HEK293 (cell line): ENCODE results near the gene DLGAP4.

ENCODE experiments used
- CTCF ChIA-PET: fragments of 350-600 bp; formaldehyde crosslinking; extraction: SDS; loops from one replicate; lab custom pipeline; 2021; ENCODE audit warnings: antibody characterized with exemption; lab: Yijun Ruan, JAX
- POLR2A ChIA-PET: fragments of 300-600 bp; formaldehyde crosslinking; extraction: SDS; loops from one replicate; lab custom pipeline; 2020; ENCODE audit warnings: antibody characterized with exemption, inconsistent platforms; lab: Yijun Ruan, JAX
- H3K27ac ChIP-seq: fragments of 200-500 bp; sonication (Bioruptor generic); 2 replicates; pipeline ENCODE4 v1.5.1; 2014; ENCODE audit warnings: low read depth, low read length, control low read depth, inconsistent platforms; ENCODE audit errors: extremely low read depth
- H3K36me3 ChIP-seq, 2 experiments: fragments of 200-500 bp in 1 of 2; sonication (Bioruptor generic) in 1 of 2; 1 replicate in 1 of 2; 2 replicates in 1 of 2; pipeline ENCODE4 v1.5.1; 2014 to 2017; ENCODE audit warnings: inconsistent platforms in 2 of 2, low read length in 2 of 2; ENCODE audit not compliant: control insufficient read depth in 2 of 2, insufficient read depth in 1 of 2
- H3K4me1 ChIP-seq: fragments of 200-500 bp; sonication (Bioruptor generic); 2 replicates; pipeline ENCODE4 v1.5.1; 2014; ENCODE audit warnings: mild to moderate bottlenecking, low read length, inconsistent platforms; ENCODE audit not compliant: control insufficient read depth, insufficient read depth
- H3K4me3 ChIP-seq: 2 replicates; pipeline ENCODE4 v1.5.1; 2011; ENCODE audit warnings: low read depth, mild to moderate bottlenecking, control low read depth, low read length, moderate library complexity
- H3K9me3 ChIP-seq: fragments of 200-500 bp; sonication (Bioruptor generic); 2 replicates; pipeline ENCODE4 v1.5.1; 2014; ENCODE audit warnings: low read depth, low read length, inconsistent platforms; ENCODE audit not compliant: control insufficient read depth, insufficient read depth
- GLI4 ChIP-seq: fragments of 450-650 bp; formaldehyde crosslinking; IDR thresholded peaks from 2 replicates; pipeline ENCODE4 v1.5.1; 2016; ENCODE audit warnings: missing biosample characterization, missing genetic modification characterization
- KLF16 ChIP-seq: fragments of 450-650 bp; formaldehyde crosslinking; IDR thresholded peaks from 2 replicates; pipeline ENCODE4 v1.5.1; 2017; ENCODE audit warnings: missing biosample characterization, missing genetic modification characterization
- OVOL3 ChIP-seq: fragments of 450-650 bp; formaldehyde crosslinking; IDR thresholded peaks from 2 replicates; pipeline ENCODE4 v1.5.1; 2016; ENCODE audit warnings: missing biosample characterization, missing genetic modification characterization
- ZNF121 ChIP-seq: fragments of 450-650 bp; formaldehyde crosslinking; IDR thresholded peaks from 2 replicates; pipeline ENCODE4 v1.5.1; 2016; ENCODE audit warnings: missing biosample characterization, missing genetic modification characterization
- ZNF133 ChIP-seq: fragments of 450-650 bp; formaldehyde crosslinking; IDR thresholded peaks from 2 replicates; pipeline ENCODE4 v1.5.1; 2016; ENCODE audit warnings: missing biosample characterization, missing genetic modification characterization
- ZNF214 ChIP-seq: fragments of 450-650 bp; formaldehyde crosslinking; IDR thresholded peaks from 2 replicates; pipeline ENCODE4 v1.5.1; 2017; ENCODE audit warnings: missing biosample characterization, mild to moderate bottlenecking, missing genetic modification characterization, borderline replicate concordance
- ZNF223 ChIP-seq: fragments of 450-650 bp; formaldehyde crosslinking; IDR thresholded peaks from 2 replicates; pipeline ENCODE4 v1.5.1; 2016; ENCODE audit warnings: missing biosample characterization, missing genetic modification characterization
- ZNF394 ChIP-seq: fragments of 450-650 bp; formaldehyde crosslinking; IDR thresholded peaks from 2 replicates; pipeline ENCODE4 v1.5.1; 2016; ENCODE audit warnings: missing biosample characterization, missing genetic modification characterization, mild to moderate bottlenecking, moderate library complexity, borderline replicate concordance
- ZNF529 ChIP-seq: fragments of 450-650 bp; formaldehyde crosslinking; IDR thresholded peaks from 2 replicates; pipeline ENCODE4 v1.5.1; 2017; ENCODE audit warnings: missing genetic modification characterization, missing biosample characterization; ENCODE audit not compliant: insufficient replicate concordance
- ZNF654 ChIP-seq: fragments of 450-650 bp; formaldehyde crosslinking; IDR thresholded peaks from 2 replicates; pipeline ENCODE4 v1.5.1; 2016; ENCODE audit warnings: low read depth, missing biosample characterization, missing genetic modification characterization
- ZNF670 ChIP-seq: fragments of 450-650 bp; formaldehyde crosslinking; IDR thresholded peaks from 2 replicates; pipeline ENCODE4 v1.5.1; 2016; ENCODE audit warnings: missing biosample characterization, missing genetic modification characterization, low read depth
- ZNF837 ChIP-seq: fragments of 450-650 bp; formaldehyde crosslinking; IDR thresholded peaks from 2 replicates; pipeline ENCODE4 v1.5.1; 2016; ENCODE audit warnings: missing biosample characterization, missing genetic modification characterization
- TF ChIP-seq, protein P1 (sequence below): fragments of 450-650 bp; formaldehyde crosslinking; IDR thresholded peaks from 2 replicates; pipeline ENCODE4 v1.5.1; 2016; ENCODE audit warnings: missing biosample characterization, missing genetic modification characterization
- TF ChIP-seq, protein P2 (sequence below): fragments of 450-650 bp; formaldehyde crosslinking; IDR thresholded peaks from 2 replicates; pipeline ENCODE4 v1.5.1; 2016; ENCODE audit warnings: missing biosample characterization, missing genetic modification characterization
- TF ChIP-seq, protein P3 (sequence below): IDR thresholded peaks from 2 replicates; pipeline ENCODE4 v1.6.1; 2011; ENCODE audit warnings: mild to moderate bottlenecking, low read depth, low read length, borderline replicate concordance
- TF ChIP-seq, protein P4 (sequence below): fragments of 450-650 bp; formaldehyde crosslinking; IDR thresholded peaks from 2 replicates; pipeline ENCODE4 v1.5.1; 2016; ENCODE audit warnings: missing biosample characterization, missing genetic modification characterization
- TF ChIP-seq, protein P5 (sequence below): fragments of 450-650 bp; formaldehyde crosslinking; IDR thresholded peaks from 2 replicates; pipeline ENCODE4 v1.5.1; 2017; ENCODE audit warnings: missing biosample characterization, missing genetic modification characterization
- TF ChIP-seq, protein P6 (sequence below): fragments of 450-650 bp; formaldehyde crosslinking; IDR thresholded peaks from 2 replicates; pipeline ENCODE4 v1.5.1; 2016; ENCODE audit warnings: missing biosample characterization, missing genetic modification characterization
- TF ChIP-seq, protein P7 (sequence below): fragments of 450-650 bp; formaldehyde crosslinking; conservative IDR thresholded peaks from 2 replicates; pipeline ENCODE4 v1.5.1; 2016; ENCODE audit warnings: low read depth, missing biosample characterization, missing genetic modification characterization

Gene DLGAP4

DNA sequence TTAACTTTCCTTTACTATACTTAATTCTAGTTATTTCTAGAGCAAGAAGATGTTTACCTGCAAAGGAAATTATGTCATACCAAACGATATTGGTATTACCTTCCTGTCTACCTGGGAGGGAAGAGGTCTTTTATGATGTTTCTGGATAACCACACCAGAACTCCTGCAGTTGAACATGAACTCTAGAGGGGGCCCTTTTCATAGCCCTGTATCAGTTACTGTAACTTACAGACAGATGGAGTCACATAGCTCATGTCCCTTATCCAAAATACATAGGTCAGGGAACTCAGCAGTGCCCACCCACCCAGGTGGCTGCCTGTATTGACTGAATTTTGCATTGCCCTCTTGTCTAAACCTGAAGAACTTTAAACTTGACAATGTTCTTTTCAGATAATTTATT lies 200.1 kb downstream of the DLGAP4 start:
- POLR2A ChIA-PET: interaction anchor here (1.1 kb wide), 1 partner anchor 99 kb away, joined by 4 read pairs; the partner anchor contains the start of gene RAB5IF
- CTCF ChIA-PET: interaction anchor here (0.5 to 1.7 kb wide), 12 partner anchors 11 to 862 kb away, joined by 3 to 5 read pairs (median 3); no protein-coding TSS in a partner anchor
- H3K4me1 ChIP-seq: no peaks in the 10 kb centered on the region
- TF ChIP-seq KLF16 (tag by site-specific recombination): no peak
- TF ChIP-seq, protein P1, sequence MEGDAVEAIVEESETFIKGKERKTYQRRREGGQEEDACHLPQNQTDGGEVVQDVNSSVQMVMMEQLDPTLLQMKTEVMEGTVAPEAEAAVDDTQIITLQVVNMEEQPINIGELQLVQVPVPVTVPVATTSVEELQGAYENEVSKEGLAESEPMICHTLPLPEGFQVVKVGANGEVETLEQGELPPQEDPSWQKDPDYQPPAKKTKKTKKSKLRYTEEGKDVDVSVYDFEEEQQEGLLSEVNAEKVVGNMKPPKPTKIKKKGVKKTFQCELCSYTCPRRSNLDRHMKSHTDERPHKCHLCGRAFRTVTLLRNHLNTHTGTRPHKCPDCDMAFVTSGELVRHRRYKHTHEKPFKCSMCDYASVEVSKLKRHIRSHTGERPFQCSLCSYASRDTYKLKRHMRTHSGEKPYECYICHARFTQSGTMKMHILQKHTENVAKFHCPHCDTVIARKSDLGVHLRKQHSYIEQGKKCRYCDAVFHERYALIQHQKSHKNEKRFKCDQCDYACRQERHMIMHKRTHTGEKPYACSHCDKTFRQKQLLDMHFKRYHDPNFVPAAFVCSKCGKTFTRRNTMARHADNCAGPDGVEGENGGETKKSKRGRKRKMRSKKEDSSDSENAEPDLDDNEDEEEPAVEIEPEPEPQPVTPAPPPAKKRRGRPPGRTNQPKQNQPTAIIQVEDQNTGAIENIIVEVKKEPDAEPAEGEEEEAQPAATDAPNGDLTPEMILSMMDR (tag by site-specific recombination): peak; percentile 46
- TF ChIP-seq ZNF837: no peak
- TF ChIP-seq ZNF670: no peak
- TF ChIP-seq OVOL3 (tag by site-specific recombination): no peak
- TF ChIP-seq, protein P2, sequence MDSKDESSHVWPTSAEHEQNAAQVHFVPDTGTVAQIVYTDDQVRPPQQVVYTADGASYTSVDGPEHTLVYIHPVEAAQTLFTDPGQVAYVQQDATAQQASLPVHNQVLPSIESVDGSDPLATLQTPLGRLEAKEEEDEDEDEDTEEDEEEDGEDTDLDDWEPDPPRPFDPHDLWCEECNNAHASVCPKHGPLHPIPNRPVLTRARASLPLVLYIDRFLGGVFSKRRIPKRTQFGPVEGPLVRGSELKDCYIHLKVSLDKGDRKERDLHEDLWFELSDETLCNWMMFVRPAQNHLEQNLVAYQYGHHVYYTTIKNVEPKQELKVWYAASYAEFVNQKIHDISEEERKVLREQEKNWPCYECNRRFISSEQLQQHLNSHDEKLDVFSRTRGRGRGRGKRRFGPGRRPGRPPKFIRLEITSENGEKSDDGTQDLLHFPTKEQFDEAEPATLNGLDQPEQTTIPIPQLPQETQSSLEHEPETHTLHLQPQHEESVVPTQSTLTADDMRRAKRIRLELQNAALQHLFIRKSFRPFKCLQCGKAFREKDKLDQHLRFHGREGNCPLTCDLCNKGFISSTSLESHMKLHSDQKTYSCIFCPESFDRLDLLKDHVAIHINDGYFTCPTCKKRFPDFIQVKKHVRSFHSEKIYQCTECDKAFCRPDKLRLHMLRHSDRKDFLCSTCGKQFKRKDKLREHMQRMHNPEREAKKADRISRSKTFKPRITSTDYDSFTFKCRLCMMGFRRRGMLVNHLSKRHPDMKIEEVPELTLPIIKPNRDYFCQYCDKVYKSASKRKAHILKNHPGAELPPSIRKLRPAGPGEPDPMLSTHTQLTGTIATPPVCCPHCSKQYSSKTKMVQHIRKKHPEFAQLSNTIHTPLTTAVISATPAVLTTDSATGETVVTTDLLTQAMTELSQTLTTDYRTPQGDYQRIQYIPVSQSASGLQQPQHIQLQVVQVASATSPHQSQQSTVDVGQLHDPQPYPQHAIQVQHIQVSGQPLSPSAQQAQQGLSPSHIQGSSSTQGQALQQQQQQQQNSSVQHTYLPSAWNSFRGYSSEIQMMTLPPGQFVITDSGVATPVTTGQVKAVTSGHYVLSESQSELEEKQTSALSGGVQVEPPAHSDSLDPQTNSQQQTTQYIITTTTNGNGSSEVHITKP (tag by site-specific recombination): 0 out of 2 replicates have a peak, but pooled peaks have one; percentile 23
- TF ChIP-seq ZNF654 (tag by site-specific recombination): peak; percentile 46
- TF ChIP-seq, protein P3, sequence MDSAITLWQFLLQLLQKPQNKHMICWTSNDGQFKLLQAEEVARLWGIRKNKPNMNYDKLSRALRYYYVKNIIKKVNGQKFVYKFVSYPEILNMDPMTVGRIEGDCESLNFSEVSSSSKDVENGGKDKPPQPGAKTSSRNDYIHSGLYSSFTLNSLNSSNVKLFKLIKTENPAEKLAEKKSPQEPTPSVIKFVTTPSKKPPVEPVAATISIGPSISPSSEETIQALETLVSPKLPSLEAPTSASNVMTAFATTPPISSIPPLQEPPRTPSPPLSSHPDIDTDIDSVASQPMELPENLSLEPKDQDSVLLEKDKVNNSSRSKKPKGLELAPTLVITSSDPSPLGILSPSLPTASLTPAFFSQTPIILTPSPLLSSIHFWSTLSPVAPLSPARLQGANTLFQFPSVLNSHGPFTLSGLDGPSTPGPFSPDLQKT: no peak
- H3K27ac ChIP-seq: no peak overlapping the region
- no peaks in the 10 kb centered on the region for H3K9me3 ChIP-seq
- H3K36me3 ChIP-seq: peaks cover 0 to 26% of the 10 kb centered on the region in 2 experiments; a peak in 2 of 3 replicates
- H3K4me3 ChIP-seq: no peak overlapping the region

DNA sequence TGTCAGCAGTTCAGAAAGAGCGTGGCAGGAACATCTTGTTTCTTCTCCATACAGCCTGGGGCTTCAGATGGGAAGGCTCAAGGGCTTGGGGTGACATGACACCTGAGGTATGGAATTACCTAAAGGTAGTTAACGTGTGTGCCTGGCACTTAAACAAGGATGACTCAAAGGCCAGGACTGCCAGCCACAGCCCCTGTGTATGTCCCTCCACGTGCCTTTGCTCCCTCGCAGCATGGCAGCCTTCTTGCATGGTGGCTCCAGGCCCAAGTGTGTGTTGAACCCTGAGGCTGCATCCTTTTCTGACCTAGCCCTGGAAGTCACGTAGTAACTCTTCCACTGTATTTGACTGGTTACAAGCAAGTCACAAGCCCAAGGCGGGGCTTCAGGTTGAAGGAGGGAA lies 201.6 kb downstream of the DLGAP4 start:
- Histone ChIP-seq H3K4me1 (no peaks in the 10 kb centered on the region), H3K27ac (no peak overlapping the region), H3K9me3 (no peaks in the 10 kb centered on the region), H3K36me3 (peaks cover 0 to 27% of the 10 kb centered on the region in 2 experiments; a peak in 2 of 3 replicates), H3K4me3 (no peak overlapping the region)
- ChIA-PET POLR2A (no interaction called here), CTCF (no interaction called here)
- TF ChIP-seq, protein P4, sequence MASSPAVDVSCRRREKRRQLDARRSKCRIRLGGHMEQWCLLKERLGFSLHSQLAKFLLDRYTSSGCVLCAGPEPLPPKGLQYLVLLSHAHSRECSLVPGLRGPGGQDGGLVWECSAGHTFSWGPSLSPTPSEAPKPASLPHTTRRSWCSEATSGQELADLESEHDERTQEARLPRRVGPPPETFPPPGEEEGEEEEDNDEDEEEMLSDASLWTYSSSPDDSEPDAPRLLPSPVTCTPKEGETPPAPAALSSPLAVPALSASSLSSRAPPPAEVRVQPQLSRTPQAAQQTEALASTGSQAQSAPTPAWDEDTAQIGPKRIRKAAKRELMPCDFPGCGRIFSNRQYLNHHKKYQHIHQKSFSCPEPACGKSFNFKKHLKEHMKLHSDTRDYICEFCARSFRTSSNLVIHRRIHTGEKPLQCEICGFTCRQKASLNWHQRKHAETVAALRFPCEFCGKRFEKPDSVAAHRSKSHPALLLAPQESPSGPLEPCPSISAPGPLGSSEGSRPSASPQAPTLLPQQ (tag by site-specific recombination): no peak
- TF ChIP-seq GLI4 (tag by site-specific recombination) (no peak), ZNF121 (tag by site-specific recombination) (no peak), ZNF133 (tag by site-specific recombination) (no peak), ZNF394 (tag by site-specific recombination) (no peak), ZNF223 (tag by site-specific recombination) (no peak), ZNF529 (tag by site-specific recombination) (no peak), ZNF214 (tag by site-specific recombination) (no peak)
- TF ChIP-seq, protein P5, sequence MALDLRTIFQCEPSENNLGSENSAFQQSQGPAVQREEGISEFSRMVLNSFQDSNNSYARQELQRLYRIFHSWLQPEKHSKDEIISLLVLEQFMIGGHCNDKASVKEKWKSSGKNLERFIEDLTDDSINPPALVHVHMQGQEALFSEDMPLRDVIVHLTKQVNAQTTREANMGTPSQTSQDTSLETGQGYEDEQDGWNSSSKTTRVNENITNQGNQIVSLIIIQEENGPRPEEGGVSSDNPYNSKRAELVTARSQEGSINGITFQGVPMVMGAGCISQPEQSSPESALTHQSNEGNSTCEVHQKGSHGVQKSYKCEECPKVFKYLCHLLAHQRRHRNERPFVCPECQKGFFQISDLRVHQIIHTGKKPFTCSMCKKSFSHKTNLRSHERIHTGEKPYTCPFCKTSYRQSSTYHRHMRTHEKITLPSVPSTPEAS: no peak
- TF ChIP-seq, protein P6, sequence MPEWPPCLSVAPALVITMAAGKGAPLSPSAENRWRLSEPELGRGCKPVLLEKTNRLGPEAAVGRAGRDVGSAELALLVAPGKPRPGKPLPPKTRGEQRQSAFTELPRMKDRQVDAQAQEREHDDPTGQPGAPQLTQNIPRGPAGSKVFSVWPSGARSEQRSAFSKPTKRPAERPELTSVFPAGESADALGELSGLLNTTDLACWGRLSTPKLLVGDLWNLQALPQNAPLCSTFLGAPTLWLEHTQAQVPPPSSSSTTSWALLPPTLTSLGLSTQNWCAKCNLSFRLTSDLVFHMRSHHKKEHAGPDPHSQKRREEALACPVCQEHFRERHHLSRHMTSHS (tag by site-specific recombination): no peak
- TF ChIP-seq, protein P7, sequence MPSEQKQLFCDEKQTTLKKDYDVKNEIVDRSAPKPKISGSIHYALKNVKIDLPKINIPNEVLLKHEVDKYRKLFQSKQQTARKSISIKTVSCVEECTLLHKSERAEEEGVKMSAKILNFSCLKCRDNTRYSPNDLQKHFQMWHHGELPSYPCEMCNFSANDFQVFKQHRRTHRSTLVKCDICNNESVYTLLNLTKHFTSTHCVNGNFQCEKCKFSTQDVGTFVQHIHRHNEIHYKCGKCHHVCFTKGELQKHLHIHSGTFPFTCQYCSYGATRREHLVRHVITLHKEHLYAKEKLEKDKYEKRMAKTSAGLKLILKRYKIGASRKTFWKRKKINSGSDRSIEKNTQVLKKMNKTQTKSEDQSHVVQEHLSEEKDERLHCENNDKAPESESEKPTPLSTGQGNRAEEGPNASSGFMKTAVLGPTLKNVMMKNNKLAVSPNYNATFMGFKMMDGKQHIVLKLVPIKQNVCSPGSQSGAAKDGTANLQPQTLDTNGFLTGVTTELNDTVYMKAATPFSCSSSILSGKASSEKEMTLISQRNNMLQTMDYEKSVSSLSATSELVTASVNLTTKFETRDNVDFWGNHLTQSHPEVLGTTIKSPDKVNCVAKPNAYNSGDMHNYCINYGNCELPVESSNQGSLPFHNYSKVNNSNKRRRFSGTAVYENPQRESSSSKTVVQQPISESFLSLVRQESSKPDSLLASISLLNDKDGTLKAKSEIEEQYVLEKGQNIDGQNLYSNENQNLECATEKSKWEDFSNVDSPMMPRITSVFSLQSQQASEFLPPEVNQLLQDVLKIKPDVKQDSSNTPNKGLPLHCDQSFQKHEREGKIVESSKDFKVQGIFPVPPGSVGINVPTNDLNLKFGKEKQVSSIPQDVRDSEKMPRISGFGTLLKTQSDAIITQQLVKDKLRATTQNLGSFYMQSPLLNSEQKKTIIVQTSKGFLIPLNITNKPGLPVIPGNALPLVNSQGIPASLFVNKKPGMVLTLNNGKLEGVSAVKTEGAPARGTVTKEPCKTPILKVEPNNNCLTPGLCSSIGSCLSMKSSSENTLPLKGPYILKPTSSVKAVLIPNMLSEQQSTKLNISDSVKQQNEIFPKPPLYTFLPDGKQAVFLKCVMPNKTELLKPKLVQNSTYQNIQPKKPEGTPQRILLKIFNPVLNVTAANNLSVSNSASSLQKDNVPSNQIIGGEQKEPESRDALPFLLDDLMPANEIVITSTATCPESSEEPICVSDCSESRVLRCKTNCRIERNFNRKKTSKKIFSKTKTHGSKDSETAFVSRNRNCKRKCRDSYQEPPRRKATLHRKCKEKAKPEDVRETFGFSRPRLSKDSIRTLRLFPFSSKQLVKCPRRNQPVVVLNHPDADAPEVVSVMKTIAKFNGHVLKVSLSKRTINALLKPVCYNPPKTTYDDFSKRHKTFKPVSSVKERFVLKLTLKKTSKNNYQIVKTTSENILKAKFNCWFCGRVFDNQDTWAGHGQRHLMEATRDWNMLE (tag by site-specific recombination): no peak
